HG03439 (cell line): ENCODE measurements around the gene PAK5.

ENCODE experiments used
- ATAC-seq: cut with Tn5 transposase; IDR thresholded peaks from one replicate; pipeline ENCODE4 v1.9.1; 2021; ENCODE audit warnings: mild to moderate bottlenecking, moderate library complexity; ENCODE audit not compliant: unreplicated experiment

The PAK5 gene

DNA sequence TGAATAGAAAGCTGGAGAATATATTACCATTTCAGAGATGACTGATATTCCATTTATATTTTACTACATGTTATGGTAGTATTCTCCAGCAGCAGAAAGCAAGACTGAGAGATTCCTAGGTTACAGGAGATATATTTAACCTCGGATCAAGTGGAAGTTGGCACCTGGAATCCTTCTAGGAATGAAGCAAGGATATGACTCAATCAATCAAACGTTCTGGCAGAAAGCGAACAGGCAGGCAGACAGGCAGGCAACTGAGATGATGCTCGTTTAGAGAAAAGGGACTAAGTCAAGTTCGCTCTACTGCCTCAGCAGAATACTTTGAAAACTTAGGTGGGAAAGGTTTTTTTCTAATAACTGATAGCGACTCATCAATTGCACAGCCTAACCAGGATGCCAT, 46.2 kb downstream of the PAK5 start:
- ATAC-seq: no peak

- no peak for ATAC-seq
These were observed 49.7 kb downstream of the PAK5 start for GRCh38 chr20:9789131-9789530.

- no peak for ATAC-seq
These were observed 63.7 kb downstream of the PAK5 start for GRCh38 chr20:9775176-9775575.

- no peak for ATAC-seq
These were observed 68.9 kb downstream of the PAK5 start for GRCh38 chr20:9769954-9770353.

GRCh38 chr20:9761476-9761875, 77.4 kb downstream of the PAK5 start:
- no peak for ATAC-seq

GRCh38 chr20:9759392-9759791, 79.5 kb downstream of the PAK5 start:
- ATAC-seq: no peak

GRCh38 chr20:9758752-9759151, 80.1 kb downstream of the PAK5 start:
- no peak for ATAC-seq

DNA sequence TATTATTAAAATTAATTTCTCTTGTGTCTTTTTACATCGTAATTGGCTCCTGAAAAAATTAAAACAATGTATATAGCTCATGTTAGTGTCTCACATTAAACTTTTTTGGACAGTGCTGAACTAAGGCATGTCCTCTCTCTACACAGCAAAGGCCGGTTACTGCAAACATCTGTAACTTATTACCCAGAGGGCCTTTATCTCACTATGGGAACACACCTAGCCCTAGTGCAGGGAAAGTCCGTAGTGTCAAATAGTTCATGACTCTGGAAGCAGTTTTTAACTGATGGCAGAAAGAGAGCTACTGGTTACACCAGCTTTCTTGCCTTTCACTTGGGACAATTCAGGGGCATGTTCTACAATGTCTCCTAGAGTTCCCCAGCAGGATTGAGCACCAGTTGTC, 82.2 kb downstream of the PAK5 start:
- ATAC-seq: no peak

GRCh38 chr20:9755301-9755700, 83.6 kb downstream of the PAK5 start:
- no peak for ATAC-seq

DNA sequence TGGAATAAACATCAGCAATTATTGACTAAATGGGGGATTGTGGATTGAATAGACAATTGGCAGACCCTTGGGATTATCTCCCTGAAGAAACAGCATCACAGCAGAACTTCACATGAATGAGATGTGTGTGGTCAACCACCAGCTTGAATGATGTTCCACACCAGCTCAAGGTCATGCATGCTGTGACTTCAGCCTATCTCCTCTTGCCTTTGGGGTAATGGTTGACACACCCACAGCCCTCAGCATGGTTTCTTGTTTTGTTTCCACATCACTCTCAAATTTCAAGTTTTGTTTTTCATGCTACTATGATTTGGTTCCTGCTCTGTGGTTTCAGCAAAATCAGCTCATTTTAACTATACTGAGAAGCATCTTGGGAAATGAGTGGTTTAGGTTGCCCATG, 94.3 kb downstream of the PAK5 start:
- no peak for ATAC-seq

GRCh38 chr20:9743871-9744270, 95.0 kb downstream of the PAK5 start:
- ATAC-seq: no peak

DNA sequence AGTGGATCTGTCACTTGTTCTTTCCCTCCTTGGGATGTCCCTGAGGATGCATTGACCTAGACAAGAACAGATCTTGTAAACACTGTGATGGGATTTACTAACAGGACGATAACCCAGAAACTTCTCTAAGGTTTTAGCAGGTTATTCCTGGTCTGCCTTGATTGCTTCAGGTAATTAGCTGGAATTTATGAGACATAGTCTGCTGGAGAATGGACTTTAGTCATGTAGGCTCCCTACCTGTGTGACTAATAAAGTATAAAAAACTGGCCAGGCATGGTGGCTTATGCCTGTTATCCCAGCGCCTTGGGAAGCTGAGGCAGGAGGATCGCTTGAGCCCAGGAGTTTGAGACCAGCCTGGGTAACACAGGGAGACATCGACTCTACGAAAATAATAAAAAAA, 96.1 kb downstream of the PAK5 start:
- ATAC-seq: no peak

- ATAC-seq: no peak
These were observed 96.9 kb downstream of the PAK5 start for GRCh38 chr20:9741996-9742395.

DNA sequence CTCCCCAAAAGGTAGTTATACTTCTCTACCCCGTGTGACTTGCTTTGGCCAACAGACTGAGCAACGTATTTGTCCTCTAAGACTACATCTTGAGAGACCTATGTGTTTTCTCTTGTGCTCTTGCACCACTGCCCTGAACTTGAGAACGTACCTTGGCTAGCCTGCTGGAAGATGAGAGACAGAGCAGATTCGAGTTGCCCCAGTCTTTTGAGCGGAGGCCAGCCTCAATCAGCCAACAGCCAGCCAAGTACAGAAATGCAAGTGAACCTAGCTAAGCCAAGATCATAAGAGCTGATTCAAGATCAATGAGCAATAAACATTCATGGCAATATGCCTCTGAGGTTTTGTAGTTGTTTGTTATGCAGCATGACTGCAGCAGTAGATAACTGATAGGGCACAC, 98.4 kb downstream of the PAK5 start:
- ATAC-seq: no peak

GRCh38 chr20:9739991-9740390, 98.9 kb downstream of the PAK5 start:
- ATAC-seq: no peak

- no peak for ATAC-seq
These were observed 102.5 kb downstream of the PAK5 start for GRCh38 chr20:9736373-9736772.

DNA sequence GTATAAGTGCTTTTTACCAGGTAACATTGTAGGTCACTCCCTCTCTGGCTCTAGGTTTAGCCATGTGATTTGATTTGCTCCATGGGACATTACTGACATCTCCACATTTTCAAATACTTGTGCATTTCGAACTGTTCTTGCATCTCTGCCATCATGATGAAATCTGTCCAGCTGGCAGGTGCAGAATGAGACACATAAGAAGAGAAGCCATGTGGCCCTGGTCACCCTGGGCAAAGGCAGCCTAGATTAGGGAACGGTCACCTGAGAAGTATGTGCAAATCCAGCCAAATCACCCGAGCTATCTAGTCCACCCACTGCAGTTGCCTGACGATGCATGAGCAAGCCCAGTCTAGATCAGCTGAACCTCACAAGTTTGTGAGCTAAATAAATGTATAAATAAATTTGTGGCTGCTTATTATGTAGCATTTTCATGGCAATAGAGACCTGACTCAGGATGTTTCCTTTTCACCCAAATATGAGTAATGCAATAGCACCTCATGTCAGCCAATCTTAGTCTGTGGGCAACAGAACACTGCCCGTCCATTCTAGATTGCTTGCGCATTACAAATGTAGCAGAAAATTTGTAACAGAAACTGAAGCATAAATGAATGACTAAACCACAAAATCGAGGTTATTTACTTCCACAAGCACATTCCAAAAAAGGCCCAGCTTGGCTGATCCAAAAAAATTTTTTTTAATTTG, 115.2 kb downstream of the PAK5 start:
- ATAC-seq: no peak

- ATAC-seq: no peak
These were observed 127.0 kb downstream of the PAK5 start for GRCh38 chr20:9711872-9712271.

GRCh38 chr20:9710685-9711084, 128.2 kb downstream of the PAK5 start:
- no peak for ATAC-seq

DNA sequence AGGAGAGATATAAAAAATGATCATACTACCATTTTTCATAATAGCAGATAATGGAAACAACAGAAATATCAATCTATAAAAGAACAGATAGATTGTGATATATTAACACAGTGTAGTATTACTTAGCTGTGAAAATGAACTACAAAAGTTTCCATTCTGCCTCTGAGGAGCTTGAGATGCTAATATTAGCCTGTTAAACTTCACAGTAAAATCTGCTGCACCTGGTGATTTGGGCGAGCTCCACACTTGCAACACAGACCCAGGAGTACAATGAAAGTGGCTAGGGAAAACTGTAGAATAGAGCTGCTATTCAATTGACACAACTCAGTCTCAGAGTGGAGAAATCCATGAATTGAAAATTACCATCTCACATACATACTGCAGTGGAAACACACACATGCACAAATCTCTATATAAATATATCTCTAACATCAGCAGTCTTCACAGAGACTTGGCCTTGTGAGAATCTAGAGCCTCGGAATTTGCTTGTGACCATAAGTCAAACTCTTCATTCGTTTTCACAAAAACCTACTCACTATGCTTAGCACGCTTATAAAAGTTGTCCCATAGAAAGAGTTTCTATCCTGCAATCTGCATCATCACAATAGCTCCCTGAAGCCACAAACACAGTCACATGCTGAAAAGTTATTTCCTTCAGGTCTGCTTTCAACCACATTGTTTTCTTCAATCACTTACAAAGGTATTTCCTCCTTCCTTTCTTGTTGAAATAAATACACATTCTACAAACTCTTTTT, 133.0 kb downstream of the PAK5 start:
- ATAC-seq: no peak

GRCh38 chr20:9699181-9699580, 139.7 kb downstream of the PAK5 start:
- ATAC-seq: no peak

GRCh38 chr20:9689041-9689440, 149.8 kb downstream of the PAK5 start:
- no peak for ATAC-seq

DNA sequence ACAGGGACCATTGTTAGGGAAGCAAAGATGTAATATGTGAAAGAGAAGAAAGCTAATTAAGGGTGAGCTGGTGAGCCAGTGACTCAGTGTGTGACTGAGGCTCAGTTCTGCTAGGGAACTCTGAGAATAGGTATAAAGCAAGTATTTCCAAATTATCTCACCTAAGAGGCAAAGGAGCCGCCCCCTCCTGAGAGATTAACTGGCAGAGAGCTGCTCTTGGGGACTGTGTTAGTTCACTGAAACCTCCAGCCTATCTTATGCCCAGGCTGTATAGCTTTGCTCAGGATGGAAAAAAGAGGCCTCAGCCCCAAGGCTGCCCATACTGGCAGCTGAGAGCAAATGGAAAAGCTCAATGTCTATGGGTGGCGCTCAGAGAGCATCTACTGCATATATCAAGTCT, 152.0 kb downstream of the PAK5 start:
- ATAC-seq: no peak
